ENCODE measurements around the gene PRKAG3. TPM values are rescaled to one million over a fixed set of nuclear protein-coding genes. Genes with fewer than 3 reads are reported as not detected.

The PRKAG3 gene
- total RNA-seq, 1 experiment from 2014 or later, result not detected

GRCh38 chr2:218820746-218821369, 10.7 kb downstream of the PRKAG3 start:
- TF ChIP-seq, protein P1, sequence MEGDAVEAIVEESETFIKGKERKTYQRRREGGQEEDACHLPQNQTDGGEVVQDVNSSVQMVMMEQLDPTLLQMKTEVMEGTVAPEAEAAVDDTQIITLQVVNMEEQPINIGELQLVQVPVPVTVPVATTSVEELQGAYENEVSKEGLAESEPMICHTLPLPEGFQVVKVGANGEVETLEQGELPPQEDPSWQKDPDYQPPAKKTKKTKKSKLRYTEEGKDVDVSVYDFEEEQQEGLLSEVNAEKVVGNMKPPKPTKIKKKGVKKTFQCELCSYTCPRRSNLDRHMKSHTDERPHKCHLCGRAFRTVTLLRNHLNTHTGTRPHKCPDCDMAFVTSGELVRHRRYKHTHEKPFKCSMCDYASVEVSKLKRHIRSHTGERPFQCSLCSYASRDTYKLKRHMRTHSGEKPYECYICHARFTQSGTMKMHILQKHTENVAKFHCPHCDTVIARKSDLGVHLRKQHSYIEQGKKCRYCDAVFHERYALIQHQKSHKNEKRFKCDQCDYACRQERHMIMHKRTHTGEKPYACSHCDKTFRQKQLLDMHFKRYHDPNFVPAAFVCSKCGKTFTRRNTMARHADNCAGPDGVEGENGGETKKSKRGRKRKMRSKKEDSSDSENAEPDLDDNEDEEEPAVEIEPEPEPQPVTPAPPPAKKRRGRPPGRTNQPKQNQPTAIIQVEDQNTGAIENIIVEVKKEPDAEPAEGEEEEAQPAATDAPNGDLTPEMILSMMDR (IDR thresholded peaks at IDR 0.05; ENCODE audit: unreplicated experiment), result no peak
- CTCF ChIA-PET, result interaction anchor here (0.6 to 1.1 kb wide), 3 partner anchors 39 to 336 kb away, joined by 3 to 4 read pairs (median 3); partner anchors contain the start of gene CYP27A1
- H3K27me3 Mint-ChIP-seq (ENCODE audit: unreplicated experiment), result peaks cover 14% of the 10 kb centered on the region
- no peaks in the 10 kb centered on the region for H3K36me3 Mint-ChIP-seq (ENCODE audit: insufficient read depth, unreplicated experiment)
- H3K4me1 Mint-ChIP-seq (ENCODE audit: low read depth, unreplicated experiment), result peaks cover 7% of the 10 kb centered on the region
- H3K4me3 Mint-ChIP-seq (ENCODE audit: low read depth, unreplicated experiment), result no peak overlapping the region
- H3K27ac Mint-ChIP-seq (ENCODE audit: unreplicated experiment), result no peak overlapping the region
- intact Hi-C loops (cut with micrococcal nuclease; ENCODE audit: unreplicated experiment), result no loop called here
- H3K9me3 Mint-ChIP-seq (ENCODE audit: low read depth, unreplicated experiment), result no peaks in the 10 kb centered on the region
- no peak for DNase-seq
- no TSS peak for BruUV-seq (replicated peaks)

DNA sequence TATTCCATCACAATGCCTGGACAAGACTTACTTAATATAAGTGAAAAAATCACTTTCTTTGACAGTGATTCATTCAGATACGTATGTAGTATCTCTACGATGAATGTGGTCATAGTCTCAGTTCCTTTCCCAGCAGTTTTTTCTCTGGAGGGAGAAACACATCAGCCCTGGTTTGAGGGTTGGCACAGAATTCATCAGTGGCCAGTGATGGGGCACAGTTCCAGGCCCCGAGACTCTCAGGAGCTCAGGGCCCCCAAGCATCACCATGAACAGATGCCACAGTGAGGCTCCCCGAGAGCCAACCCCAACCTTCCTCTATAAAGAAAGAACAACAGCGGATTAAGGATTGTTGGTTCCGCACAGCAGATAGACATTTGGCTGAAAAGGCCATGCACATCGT, 12.5 kb downstream of the PRKAG3 start:
- H3K4me1 Mint-ChIP-seq (ENCODE audit: low read depth, unreplicated experiment), result peaks cover 11% of the 10 kb centered on the region
- BruUV-seq (replicated peaks), result no TSS peak
- H3K27me3 Mint-ChIP-seq (ENCODE audit: unreplicated experiment), result peaks cover 14% of the 10 kb centered on the region
- no peak overlapping the region for H3K4me3 Mint-ChIP-seq (ENCODE audit: low read depth, unreplicated experiment)
- intact Hi-C loops (cut with micrococcal nuclease; ENCODE audit: unreplicated experiment), result no loop called here
- H3K27ac Mint-ChIP-seq (ENCODE audit: unreplicated experiment), result no peak overlapping the region
- CTCF ChIA-PET, result no interaction called here
- TF ChIP-seq, protein P1 (IDR thresholded peaks at IDR 0.05; ENCODE audit: unreplicated experiment), result no peak
- H3K36me3 Mint-ChIP-seq (ENCODE audit: insufficient read depth, unreplicated experiment), result no peaks in the 10 kb centered on the region
- no peaks in the 10 kb centered on the region for H3K9me3 Mint-ChIP-seq (ENCODE audit: low read depth, unreplicated experiment)
- no peak for DNase-seq

GRCh38 chr2:218816561-218817011, 15.0 kb downstream of the PRKAG3 start:
- no TSS peak for BruUV-seq (replicated peaks)
- H3K4me3 Mint-ChIP-seq (ENCODE audit: low read depth, unreplicated experiment), result no peak overlapping the region
- peaks cover 9% of the 10 kb centered on the region for H3K27me3 Mint-ChIP-seq (ENCODE audit: unreplicated experiment)
- CTCF ChIA-PET, result no interaction called here
- H3K36me3 Mint-ChIP-seq (ENCODE audit: insufficient read depth, unreplicated experiment), result no peaks in the 10 kb centered on the region
- intact Hi-C loops (cut with micrococcal nuclease; ENCODE audit: unreplicated experiment), result no loop called here
- no peak overlapping the region for H3K27ac Mint-ChIP-seq (ENCODE audit: unreplicated experiment)
- TF ChIP-seq, protein P1 (IDR thresholded peaks at IDR 0.05; ENCODE audit: unreplicated experiment), result no peak
- DNase-seq, result no peak
- no peaks in the 10 kb centered on the region for H3K9me3 Mint-ChIP-seq (ENCODE audit: low read depth, unreplicated experiment)
- peaks cover 10% of the 10 kb centered on the region for H3K4me1 Mint-ChIP-seq (ENCODE audit: low read depth, unreplicated experiment)

DNA sequence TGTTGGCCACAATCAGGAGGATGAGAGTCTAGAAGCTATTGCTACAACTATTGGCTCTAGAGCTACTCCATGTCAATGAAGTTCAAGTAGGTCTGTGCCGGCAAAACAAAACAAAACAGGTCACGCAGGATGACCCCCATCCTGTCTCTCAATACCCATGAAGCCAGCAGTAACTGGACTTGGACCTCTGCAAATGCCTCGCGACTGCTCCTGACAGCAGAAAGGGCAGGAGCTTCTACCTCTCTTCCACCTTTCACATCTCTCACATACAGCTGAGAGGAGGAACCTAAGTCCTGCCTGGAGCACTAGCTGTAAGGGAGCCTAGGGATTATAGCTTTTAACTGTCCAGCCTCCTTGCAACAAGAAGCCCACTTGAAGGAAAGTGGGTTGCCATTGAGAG, 16.0 kb downstream of the PRKAG3 start:
- BruUV-seq (replicated peaks), result no TSS peak
- no peak overlapping the region for H3K4me3 Mint-ChIP-seq (ENCODE audit: low read depth, unreplicated experiment)
- CTCF ChIA-PET, result no interaction called here
- no peaks in the 10 kb centered on the region for H3K36me3 Mint-ChIP-seq (ENCODE audit: insufficient read depth, unreplicated experiment)
- intact Hi-C loops (cut with micrococcal nuclease; ENCODE audit: unreplicated experiment), result no loop called here
- TF ChIP-seq, protein P1 (IDR thresholded peaks at IDR 0.05; ENCODE audit: unreplicated experiment), result no peak
- H3K27me3 Mint-ChIP-seq (ENCODE audit: unreplicated experiment), result no peaks in the 10 kb centered on the region
- H3K4me1 Mint-ChIP-seq (ENCODE audit: low read depth, unreplicated experiment), result peaks cover 10% of the 10 kb centered on the region
- H3K9me3 Mint-ChIP-seq (ENCODE audit: low read depth, unreplicated experiment), result no peaks in the 10 kb centered on the region
- H3K27ac Mint-ChIP-seq (ENCODE audit: unreplicated experiment), result no peak overlapping the region
- DNase-seq, result no peak
